ENCODE measurements around the gene POLR1B. TPM values are rescaled to one million over a fixed set of nuclear protein-coding genes. Genes with fewer than 3 reads are reported as not detected.
"Not testable (repeated sequence)": the region's sequence is repeated elsewhere in the genome, so short reads cannot be mapped to it uniquely, and the experiment has no call there.

The POLR1B gene
- total and polyA plus RNA-seq, 4 donors: 6.5 to 23.8 (median 10.8) TPM

DNA sequence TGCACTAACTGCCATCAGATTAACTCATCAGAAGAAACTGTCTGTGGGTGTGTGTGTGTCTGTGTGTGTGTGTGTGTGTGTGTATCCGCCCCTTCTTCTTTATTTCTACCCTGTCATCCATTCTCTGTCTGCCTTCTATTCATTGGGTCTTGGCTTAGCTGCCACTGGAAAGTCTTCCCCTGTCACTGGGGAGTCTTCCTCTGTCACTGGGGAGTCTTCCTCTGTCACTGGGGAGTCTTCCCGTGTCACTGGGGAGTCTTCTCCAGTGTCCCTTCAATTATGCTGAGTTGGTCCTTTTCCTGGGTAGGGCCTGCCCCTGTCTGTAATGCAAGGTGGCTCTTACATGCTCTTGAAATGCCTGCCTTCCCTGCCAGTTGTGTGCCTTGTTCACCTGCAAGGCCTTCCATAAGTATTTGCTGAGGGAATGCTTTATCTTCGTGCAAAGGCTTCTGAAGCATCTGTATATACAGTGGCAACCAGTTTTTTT is 18.9 kb upstream of the POLR1B start:
- no peak overlapping the region for H3K4me3 ChIP-seq (ENCODE audit: low read depth in 1 of 3, low read length in 3 of 3)
- H3K36me3 ChIP-seq (ENCODE audit: control insufficient read depth in 4 of 4, insufficient read depth in 3 of 4, low read depth in 1 of 4, low read length in 3 of 4): peaks cover 6 to 15% (median 10%) of the 10 kb centered on the region in 4 donors
- WGBS: 91% methylated on average over 3 of the region's 3 CpGs
- H3K27me3 ChIP-seq (ENCODE audit: control insufficient read depth in 4 of 4, insufficient read depth in 4 of 4, low read length in 3 of 4): no peaks in the 10 kb centered on the region
- no peaks in the 10 kb centered on the region for H3K9me3 ChIP-seq (ENCODE audit: control insufficient read depth in 4 of 4, low read length in 3 of 4)
- TF ChIP-seq, protein P1, sequence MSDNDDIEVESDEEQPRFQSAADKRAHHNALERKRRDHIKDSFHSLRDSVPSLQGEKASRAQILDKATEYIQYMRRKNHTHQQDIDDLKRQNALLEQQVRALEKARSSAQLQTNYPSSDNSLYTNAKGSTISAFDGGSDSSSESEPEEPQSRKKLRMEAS (IDR thresholded peaks at IDR 0.05): no peak
- TF ChIP-seq YY1 (IDR thresholded peaks at IDR 0.05): no peak
- no peak for TF ChIP-seq TAF1 (conservative IDR thresholded peaks at IDR 0.05)
- TF ChIP-seq EGR1 (IDR thresholded peaks at IDR 0.05; ENCODE audit: low read depth in 2 of 2): no peak
- no peak for TF ChIP-seq HNF4G (IDR thresholded peaks at IDR 0.05)
- TF ChIP-seq SP1 (IDR thresholded peaks at IDR 0.05): no peak
- no peak for TF ChIP-seq JUND (IDR thresholded peaks at IDR 0.05)
- no peak for TF ChIP-seq FOXA1 (IDR thresholded peaks at IDR 0.05)
- TF ChIP-seq, protein P2, sequence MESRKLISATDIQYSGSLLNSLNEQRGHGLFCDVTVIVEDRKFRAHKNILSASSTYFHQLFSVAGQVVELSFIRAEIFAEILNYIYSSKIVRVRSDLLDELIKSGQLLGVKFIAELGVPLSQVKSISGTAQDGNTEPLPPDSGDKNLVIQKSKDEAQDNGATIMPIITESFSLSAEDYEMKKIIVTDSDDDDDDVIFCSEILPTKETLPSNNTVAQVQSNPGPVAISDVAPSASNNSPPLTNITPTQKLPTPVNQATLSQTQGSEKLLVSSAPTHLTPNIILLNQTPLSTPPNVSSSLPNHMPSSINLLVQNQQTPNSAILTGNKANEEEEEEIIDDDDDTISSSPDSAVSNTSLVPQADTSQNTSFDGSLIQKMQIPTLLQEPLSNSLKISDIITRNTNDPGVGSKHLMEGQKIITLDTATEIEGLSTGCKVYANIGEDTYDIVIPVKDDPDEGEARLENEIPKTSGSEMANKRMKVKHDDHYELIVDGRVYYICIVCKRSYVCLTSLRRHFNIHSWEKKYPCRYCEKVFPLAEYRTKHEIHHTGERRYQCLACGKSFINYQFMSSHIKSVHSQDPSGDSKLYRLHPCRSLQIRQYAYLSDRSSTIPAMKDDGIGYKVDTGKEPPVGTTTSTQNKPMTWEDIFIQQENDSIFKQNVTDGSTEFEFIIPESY (IDR thresholded peaks at IDR 0.05): no peak
- TF ChIP-seq, protein P3, sequence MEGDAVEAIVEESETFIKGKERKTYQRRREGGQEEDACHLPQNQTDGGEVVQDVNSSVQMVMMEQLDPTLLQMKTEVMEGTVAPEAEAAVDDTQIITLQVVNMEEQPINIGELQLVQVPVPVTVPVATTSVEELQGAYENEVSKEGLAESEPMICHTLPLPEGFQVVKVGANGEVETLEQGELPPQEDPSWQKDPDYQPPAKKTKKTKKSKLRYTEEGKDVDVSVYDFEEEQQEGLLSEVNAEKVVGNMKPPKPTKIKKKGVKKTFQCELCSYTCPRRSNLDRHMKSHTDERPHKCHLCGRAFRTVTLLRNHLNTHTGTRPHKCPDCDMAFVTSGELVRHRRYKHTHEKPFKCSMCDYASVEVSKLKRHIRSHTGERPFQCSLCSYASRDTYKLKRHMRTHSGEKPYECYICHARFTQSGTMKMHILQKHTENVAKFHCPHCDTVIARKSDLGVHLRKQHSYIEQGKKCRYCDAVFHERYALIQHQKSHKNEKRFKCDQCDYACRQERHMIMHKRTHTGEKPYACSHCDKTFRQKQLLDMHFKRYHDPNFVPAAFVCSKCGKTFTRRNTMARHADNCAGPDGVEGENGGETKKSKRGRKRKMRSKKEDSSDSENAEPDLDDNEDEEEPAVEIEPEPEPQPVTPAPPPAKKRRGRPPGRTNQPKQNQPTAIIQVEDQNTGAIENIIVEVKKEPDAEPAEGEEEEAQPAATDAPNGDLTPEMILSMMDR (IDR thresholded peaks at IDR 0.05; ENCODE audit: low read depth, low read length, missing input control): no peak
- TF ChIP-seq, protein P4, sequence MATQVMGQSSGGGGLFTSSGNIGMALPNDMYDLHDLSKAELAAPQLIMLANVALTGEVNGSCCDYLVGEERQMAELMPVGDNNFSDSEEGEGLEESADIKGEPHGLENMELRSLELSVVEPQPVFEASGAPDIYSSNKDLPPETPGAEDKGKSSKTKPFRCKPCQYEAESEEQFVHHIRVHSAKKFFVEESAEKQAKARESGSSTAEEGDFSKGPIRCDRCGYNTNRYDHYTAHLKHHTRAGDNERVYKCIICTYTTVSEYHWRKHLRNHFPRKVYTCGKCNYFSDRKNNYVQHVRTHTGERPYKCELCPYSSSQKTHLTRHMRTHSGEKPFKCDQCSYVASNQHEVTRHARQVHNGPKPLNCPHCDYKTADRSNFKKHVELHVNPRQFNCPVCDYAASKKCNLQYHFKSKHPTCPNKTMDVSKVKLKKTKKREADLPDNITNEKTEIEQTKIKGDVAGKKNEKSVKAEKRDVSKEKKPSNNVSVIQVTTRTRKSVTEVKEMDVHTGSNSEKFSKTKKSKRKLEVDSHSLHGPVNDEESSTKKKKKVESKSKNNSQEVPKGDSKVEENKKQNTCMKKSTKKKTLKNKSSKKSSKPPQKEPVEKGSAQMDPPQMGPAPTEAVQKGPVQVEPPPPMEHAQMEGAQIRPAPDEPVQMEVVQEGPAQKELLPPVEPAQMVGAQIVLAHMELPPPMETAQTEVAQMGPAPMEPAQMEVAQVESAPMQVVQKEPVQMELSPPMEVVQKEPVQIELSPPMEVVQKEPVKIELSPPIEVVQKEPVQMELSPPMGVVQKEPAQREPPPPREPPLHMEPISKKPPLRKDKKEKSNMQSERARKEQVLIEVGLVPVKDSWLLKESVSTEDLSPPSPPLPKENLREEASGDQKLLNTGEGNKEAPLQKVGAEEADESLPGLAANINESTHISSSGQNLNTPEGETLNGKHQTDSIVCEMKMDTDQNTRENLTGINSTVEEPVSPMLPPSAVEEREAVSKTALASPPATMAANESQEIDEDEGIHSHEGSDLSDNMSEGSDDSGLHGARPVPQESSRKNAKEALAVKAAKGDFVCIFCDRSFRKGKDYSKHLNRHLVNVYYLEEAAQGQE (IDR thresholded peaks at IDR 0.05): no peak
- no peak for TF ChIP-seq FOXA2 (IDR thresholded peaks at IDR 0.05)
- TF ChIP-seq, protein P5, sequence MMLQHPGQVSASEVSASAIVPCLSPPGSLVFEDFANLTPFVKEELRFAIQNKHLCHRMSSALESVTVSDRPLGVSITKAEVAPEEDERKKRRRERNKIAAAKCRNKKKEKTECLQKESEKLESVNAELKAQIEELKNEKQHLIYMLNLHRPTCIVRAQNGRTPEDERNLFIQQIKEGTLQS (IDR thresholded peaks at IDR 0.05): no peak
- no peak for TF ChIP-seq HNF4A (conservative IDR thresholded peaks at IDR 0.05)
- TF ChIP-seq RXRA (IDR thresholded peaks at IDR 0.05): no peak
- H3K4me1 ChIP-seq (ENCODE audit: control insufficient read depth in 4 of 4, insufficient read depth in 4 of 4, low read length in 3 of 4): no peaks in the 10 kb centered on the region
- no peak for DNase-seq (ENCODE audit: low spot score)
- no peak overlapping the region for H3K27ac ChIP-seq (ENCODE audit: low read depth in 1 of 2, low read length in 2 of 2)
- H3K9ac ChIP-seq (ENCODE audit: low read depth in 1 of 2, low read length in 2 of 2): no peak overlapping the region

DNA sequence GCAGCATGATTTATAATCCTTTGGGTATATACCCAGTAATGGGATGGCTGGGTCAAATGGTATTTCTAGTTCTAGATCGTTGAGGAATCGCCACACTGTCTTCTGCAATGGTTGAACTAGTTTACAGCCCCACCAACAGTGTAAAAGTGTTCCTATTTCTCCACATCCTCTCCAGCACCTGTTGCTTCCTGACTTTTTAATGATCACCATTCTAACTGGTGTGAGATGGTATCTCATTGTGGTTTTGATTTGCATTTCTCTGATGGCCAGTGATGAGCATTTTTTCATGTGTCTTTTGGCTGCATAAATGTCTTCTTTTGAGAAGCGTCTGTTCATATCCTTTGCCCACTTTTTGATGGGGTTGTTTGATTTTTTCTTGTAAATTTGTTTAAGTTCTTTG is 18.0 kb upstream of the POLR1B start:
- not testable (repeated sequence) for H3K9me3 ChIP-seq (ENCODE audit: control insufficient read depth in 4 of 4, low read length in 3 of 4); H3K9ac ChIP-seq (ENCODE audit: low read depth in 1 of 2, low read length in 2 of 2); H3K27ac ChIP-seq (ENCODE audit: low read depth in 1 of 2, low read length in 2 of 2); H3K4me3 ChIP-seq (ENCODE audit: low read depth in 1 of 3, low read length in 3 of 3); H3K4me1 ChIP-seq (ENCODE audit: control insufficient read depth in 4 of 4, insufficient read depth in 4 of 4, low read length in 3 of 4); DNase-seq (ENCODE audit: low spot score); H3K27me3 ChIP-seq (ENCODE audit: control insufficient read depth in 4 of 4, insufficient read depth in 4 of 4, low read length in 3 of 4)
- 96% methylated on average over 3 of the region's 3 CpGs for WGBS
- peaks cover 6 to 22% (median 13%) of the 10 kb centered on the region in 4 donors for H3K36me3 ChIP-seq (ENCODE audit: control insufficient read depth in 4 of 4, insufficient read depth in 3 of 4, low read depth in 1 of 4, low read length in 3 of 4)
